Gastroesophageal sphincter (tissue), 3 donors: Measurements from ENCODE around the gene KCNAB1.

Source experiments
- POLR2A ChIP-seq, 2 donors: fragments of 450-650 bp; IDR thresholded peaks; one replicate each; pipeline ENCODE4 v1.6.1; 2017; ENCODE audit warnings: antibody characterized with exemption in 2 of 2, mild to moderate bottlenecking in 2 of 2, moderate library complexity in 1 of 2
- TF ChIP-seq, protein P1 (sequence below), 4 experiments: fragments of 200-600 bp in 2 of 4; fragments of 450-650 bp in 2 of 4; sonication (generic) in 1 of 4; IDR thresholded peaks; one replicate each; pipeline ENCODE4 v1.5.1; 2017 to 2019; ENCODE audit warnings: antibody characterized with exemption in 4 of 4, mild to moderate bottlenecking in 2 of 4, moderate library complexity in 2 of 4

DNA sequence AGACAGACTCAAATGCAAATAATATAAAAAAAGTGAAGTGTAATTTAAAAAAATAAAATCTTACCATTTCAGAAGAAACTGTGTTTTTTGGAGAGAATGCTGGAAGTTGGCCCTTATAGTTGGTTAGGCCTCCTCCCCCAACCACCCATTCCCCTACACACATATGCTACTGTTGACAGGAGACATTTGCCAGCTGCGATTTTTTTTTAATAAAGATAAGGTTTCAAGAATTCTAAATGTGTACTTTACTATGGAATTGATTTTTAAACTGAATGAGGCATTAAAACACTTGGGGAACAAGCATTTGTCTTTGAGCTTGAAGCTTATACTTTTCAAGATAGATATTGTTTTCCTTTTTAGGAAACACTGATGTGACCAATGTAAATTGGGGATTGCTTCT is 438.9 kb downstream of the KCNAB1 start:
- no peak for TF ChIP-seq POLR2A (IDR thresholded peaks at IDR 0.05)
- TF ChIP-seq, protein P1, sequence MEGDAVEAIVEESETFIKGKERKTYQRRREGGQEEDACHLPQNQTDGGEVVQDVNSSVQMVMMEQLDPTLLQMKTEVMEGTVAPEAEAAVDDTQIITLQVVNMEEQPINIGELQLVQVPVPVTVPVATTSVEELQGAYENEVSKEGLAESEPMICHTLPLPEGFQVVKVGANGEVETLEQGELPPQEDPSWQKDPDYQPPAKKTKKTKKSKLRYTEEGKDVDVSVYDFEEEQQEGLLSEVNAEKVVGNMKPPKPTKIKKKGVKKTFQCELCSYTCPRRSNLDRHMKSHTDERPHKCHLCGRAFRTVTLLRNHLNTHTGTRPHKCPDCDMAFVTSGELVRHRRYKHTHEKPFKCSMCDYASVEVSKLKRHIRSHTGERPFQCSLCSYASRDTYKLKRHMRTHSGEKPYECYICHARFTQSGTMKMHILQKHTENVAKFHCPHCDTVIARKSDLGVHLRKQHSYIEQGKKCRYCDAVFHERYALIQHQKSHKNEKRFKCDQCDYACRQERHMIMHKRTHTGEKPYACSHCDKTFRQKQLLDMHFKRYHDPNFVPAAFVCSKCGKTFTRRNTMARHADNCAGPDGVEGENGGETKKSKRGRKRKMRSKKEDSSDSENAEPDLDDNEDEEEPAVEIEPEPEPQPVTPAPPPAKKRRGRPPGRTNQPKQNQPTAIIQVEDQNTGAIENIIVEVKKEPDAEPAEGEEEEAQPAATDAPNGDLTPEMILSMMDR (IDR thresholded peaks at IDR 0.05), result no peak
